Activated CD4-positive, alpha-beta T cell treated with anti-CD3 and anti-CD28 coated beads for 48 hours (primary cell): ENCODE measurements around the gene TTLL9.
"Not testable (repeated sequence)": the region's sequence is repeated elsewhere in the genome, so short reads cannot be mapped to it uniquely, and the experiment has no call there.

Experiments used
- DNase-seq: peaks from one replicate; pipeline ENCODE4 v3.0.0-alpha.2; 2020

TTLL9 gene

GRCh38 chr20:31921480-31921879 lies 51.0 kb downstream of the TTLL9 start:
- DNase-seq = not testable (repeated sequence)

GRCh38 chr20:31922181-31922580 lies 51.7 kb downstream of the TTLL9 start:
- no peak for DNase-seq

GRCh38 chr20:31922588-31922987 lies 52.2 kb downstream of the TTLL9 start:
- no peak for DNase-seq

- DNase-seq = no peak
Measured at GRCh38 chr20:31923388-31924331, 53.2 kb downstream of the TTLL9 start.

- no peak for DNase-seq
Measured at GRCh38 chr20:31924561-31924960, 54.1 kb downstream of the TTLL9 start.

- no peak for DNase-seq
Measured at GRCh38 chr20:31925631-31926030, 55.2 kb downstream of the TTLL9 start.

- no peak for DNase-seq
Measured at GRCh38 chr20:31926493-31926892, 56.1 kb downstream of the TTLL9 start.

DNA sequence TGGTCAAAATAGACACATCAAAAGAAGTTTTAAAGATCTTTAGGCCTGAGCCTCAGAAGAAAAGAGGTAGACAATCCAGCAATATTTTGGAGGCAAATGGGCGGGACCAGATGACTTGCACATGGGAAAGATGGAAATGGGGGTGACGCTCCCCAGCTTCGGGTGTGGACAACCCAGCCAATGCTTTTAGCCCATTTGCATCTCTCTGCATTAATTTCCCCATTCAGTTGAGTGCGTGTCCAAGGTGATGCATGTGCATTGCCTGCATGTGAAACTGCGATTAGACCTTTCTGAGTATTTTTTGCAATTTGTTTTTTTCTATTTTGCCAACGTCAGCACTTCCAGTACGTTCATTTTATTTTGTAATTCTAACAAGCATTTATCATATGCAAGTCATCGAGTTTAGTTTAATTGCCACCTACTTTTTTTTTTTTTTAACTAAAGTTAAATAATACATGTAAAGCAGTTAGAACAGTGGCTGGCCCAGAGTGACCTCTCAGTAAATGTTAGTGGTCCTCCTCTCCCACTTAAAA lies 57.3 kb downstream of the TTLL9 start:
- no peak for DNase-seq

DNA sequence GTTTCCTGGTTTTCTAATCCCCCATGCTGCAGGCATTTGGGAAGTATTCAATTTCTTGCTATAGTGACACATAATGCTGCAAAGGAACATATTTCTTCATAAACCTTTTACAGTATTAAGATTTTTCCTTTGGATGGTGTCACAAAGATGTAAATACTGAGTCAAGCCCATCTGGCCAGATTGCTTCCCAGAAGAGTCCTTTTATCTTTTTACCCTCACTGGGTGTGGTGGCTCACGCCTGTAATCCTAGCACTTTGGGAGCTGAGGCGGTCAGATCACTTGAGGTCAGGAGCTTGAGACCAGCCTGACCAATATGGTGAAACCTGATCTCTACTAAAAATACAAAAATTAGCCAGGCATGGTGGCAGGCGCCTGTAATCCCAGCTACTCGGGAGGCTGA lies 59.2 kb downstream of the TTLL9 start:
- DNase-seq = not testable (repeated sequence)

DNA sequence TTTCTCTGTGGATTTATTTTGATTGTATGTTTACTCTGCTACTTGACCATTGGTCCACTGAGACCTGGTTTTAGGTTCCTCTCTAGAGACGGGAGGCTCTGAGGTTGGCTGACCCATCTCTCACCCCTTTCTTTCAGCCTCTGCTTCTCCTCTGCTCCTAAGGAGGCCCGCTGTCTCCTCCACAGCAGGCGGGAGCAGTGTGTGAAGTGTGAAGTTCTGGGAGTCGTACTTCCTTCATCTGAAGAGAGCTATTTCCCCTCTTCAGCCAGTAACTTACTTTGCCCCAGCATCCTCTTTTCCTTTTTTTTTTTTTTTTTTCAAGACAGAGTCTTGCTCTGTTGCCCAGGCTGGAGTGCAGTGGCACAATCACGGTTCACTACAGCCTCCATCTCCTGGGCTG lies 60.3 kb downstream of the TTLL9 start:
- no peak for DNase-seq

DNA sequence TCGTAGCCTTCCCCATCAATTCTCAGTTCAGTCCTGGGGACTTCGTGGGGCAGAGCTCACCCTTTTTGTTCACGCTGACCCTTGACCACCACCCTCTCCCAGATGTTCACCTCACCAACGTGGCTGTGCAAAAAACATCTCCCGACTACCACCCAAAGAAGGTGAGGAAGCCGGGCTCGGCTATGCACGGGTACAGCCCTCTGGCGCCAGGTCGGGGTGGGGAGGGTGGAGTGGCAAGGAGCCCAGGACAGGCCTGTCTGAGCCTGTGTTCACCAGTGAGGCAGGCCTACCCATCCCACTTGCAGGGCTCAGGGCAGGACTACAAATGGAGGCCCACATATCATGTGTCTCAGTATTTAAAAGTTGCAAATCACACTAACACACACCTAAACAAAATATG lies 63.3 kb downstream of the TTLL9 start:
- DNase-seq = no peak

- DNase-seq = no peak
Measured at GRCh38 chr20:31934491-31934890, 64.1 kb downstream of the TTLL9 start.

GRCh38 chr20:31934968-31935764 lies 64.7 kb downstream of the TTLL9 start:
- no peak for DNase-seq

DNA sequence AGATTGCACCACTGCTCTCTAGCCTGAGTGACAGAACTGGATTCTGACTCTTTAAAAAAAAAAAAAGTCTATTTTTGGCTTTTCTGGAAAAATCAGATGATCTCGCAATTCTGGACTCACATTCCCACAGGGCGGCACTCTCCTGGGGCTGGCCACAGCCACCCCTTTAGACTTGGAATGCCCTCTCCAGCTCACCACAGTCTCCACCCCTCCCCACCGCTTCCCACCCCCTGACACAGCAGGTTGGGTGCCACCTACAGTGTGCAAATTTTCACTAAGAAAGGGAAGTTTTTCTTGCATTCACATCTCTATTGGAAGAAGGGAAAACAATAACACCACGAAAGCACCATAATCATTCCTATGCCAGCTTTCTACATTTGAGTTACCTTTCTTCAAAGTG lies 66.0 kb downstream of the TTLL9 start:
- DNase-seq = no peak

- DNase-seq = no peak
Measured at GRCh38 chr20:31937820-31938219, 67.4 kb downstream of the TTLL9 start.

GRCh38 chr20:31939661-31940060 lies 69.2 kb downstream of the TTLL9 start:
- no peak for DNase-seq

GRCh38 chr20:31943052-31943471 lies 72.6 kb downstream of the TTLL9 start:
- no peak for DNase-seq

- no peak for DNase-seq
Measured at GRCh38 chr20:31945319-31945718, 74.9 kb downstream of the TTLL9 start.

- DNase-seq = no peak
Measured at GRCh38 chr20:31945785-31946184, 75.4 kb downstream of the TTLL9 start.

GRCh38 chr20:31948008-31948407 lies 77.6 kb downstream of the TTLL9 start:
- no peak for DNase-seq

DNA sequence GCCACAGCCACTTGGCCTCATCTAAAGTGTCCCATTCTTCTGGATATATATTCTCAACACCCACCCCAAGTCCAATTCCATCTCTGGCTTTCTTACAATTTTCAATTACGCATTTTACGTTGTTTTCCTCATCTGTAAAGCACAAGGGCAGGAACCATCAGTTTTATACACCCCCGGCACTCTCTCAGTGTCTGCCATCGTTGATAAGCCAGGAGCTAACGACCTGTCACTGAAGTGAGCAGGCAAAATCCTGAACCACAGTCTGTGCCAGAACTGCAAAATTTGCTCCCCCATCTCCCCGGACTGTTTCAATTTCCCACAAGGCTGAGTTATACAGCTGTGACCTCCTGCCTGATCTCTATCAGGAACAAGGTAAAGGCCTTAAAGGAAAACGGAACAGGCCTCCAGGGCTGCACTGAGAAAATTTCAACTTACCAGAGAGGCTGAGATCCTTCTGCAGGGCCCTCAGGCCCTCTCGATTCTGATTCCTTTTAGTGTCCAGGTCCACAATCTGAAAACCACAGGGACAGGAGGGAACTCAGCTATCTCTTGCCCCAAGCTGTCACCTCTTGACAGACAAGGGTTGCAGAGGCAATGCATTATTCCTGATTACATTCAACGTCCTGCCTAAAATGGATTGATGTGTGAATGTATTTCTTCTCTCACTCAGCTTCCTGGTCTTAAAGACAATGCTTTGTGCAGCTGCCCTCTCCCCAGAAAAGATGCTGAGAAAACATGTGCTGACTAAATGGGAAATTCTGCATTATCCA lies 79.6 kb downstream of the TTLL9 start:
- DNase-seq = no peak

- DNase-seq = no peak
Measured at GRCh38 chr20:31951203-31951529, 80.7 kb downstream of the TTLL9 start.
